Right lobe of liver (tissue), 4 donors: ENCODE data around the gene IL23A.

ENCODE experiments used
- POLR2A ChIP-seq: fragments of 450-650 bp; IDR thresholded peaks from one replicate; pipeline ENCODE4 v1.6.1; 2017; ENCODE audit warnings: antibody characterized with exemption, mild to moderate bottlenecking
- TF ChIP-seq, protein P1 (sequence below), 4 donors: fragments of 200-600 bp in 3 of 4; fragments of 450-650 bp in 1 of 4; IDR thresholded peaks; one replicate each; pipeline versions ENCODE4 v1.5.1 to v1.8.0; 2016 to 2022; ENCODE audit warnings: antibody characterized with exemption in 4 of 4, mild to moderate bottlenecking in 2 of 4
- donor health status: DM: no; HTN: no; CAD: no.
- donor health status: DM: no; HTN: no; CAD: no.
- donor health status: DM: no; HTN: yes; CAD: no.

DNA sequence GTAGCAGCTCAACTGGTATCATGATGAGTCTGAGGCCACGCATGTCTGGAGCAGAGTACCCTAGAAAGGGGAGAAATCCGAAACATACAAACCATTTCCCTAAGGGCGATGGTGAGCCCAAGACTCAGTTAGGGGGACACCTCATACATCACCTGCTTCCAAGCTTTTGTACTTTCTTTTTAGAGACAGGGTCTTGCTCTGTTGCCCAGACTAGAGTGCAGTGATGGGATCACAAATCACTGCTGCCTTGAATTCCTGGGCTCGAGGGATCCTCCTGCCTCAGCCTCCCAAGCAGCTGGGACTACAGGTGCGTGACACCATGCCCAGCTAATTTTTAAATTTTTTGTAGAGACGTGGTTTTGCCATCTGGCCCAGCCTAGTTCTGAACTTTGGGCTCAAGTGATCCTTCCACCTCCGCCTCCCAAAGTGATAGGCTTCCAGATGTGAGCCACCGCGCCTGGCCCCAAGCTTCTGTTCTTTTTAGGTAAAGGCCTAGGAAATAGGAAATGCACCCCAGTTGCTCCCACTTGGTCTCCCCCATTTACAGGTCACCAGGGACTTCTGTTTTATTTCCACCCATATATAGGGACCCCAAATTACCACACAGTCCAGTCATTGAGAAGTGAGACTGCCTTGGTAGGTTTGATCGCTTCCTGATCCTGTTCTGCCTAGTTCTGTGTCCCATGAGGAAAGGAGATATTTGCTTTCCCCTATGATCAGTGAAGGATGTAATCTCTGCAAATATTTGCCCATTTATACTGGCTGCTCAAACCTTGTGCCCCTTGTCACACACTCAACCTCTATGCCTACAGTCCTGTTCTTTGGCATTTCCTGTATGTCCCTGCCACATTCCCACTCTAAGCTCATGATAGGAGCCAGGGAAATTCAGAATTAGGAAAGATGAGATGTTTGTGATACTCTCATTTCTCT lies 23.7 kb downstream of the IL23A start, which contains the start of gene APOF:
- TF ChIP-seq, protein P1, sequence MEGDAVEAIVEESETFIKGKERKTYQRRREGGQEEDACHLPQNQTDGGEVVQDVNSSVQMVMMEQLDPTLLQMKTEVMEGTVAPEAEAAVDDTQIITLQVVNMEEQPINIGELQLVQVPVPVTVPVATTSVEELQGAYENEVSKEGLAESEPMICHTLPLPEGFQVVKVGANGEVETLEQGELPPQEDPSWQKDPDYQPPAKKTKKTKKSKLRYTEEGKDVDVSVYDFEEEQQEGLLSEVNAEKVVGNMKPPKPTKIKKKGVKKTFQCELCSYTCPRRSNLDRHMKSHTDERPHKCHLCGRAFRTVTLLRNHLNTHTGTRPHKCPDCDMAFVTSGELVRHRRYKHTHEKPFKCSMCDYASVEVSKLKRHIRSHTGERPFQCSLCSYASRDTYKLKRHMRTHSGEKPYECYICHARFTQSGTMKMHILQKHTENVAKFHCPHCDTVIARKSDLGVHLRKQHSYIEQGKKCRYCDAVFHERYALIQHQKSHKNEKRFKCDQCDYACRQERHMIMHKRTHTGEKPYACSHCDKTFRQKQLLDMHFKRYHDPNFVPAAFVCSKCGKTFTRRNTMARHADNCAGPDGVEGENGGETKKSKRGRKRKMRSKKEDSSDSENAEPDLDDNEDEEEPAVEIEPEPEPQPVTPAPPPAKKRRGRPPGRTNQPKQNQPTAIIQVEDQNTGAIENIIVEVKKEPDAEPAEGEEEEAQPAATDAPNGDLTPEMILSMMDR (IDR thresholded peaks at IDR 0.05), result no peak
- TF ChIP-seq POLR2A, result peak; percentile 95
